ENCODE results near the gene CD300LB. TPM values are rescaled to one million over a fixed set of nuclear protein-coding genes. Genes with fewer than 3 reads are reported as not detected.
A peak's percentile ranks its signal among the peaks of the same experiment; 100 is the strongest.

CD300LB gene
- total RNA-seq, 2 donors from 2014 or later, result not detected

- Mint-ChIP-seq H3K36me3 (ENCODE audit: low read depth) (no peaks in the 10 kb centered on the region), H3K9me3 (peaks cover 31% of the 10 kb centered on the region), H3K4me1 (no peaks in the 10 kb centered on the region), H3K4me3 (no peak overlapping the region), H3K27ac (no peak overlapping the region), H3K27me3 (ENCODE audit: insufficient read depth) (peaks cover 8% of the 10 kb centered on the region)
- WGBS, 2 experiments (ENCODE audit: insufficient coverage in 1 of 2, insufficient read length in 1 of 2), result 93 to 98% methylated on average over 7 of the region's 7 CpGs
- Histone ChIP-seq H3K27me3 (ENCODE audit: control insufficient read depth, insufficient read depth, low read length, poor library complexity, severe bottlenecking) (no peaks in the 10 kb centered on the region), H3K9ac (ENCODE audit: extremely low read depth, low read length, poor library complexity, severe bottlenecking) (no peak overlapping the region), H3K4me1 (ENCODE audit: control insufficient read depth, insufficient read depth, low read length) (no peaks in the 10 kb centered on the region), H3K9me3 (ENCODE audit: control insufficient read depth, low read length) (peaks cover 13% of the 10 kb centered on the region), H3K36me3 (ENCODE audit: control insufficient read depth, insufficient read depth, low read length) (no peaks in the 10 kb centered on the region), H3K4me3 (ENCODE audit: low read length) (no peak overlapping the region), H3K27ac (ENCODE audit: low read depth, low read length) (no peak overlapping the region)
- peak; percentile 22 for DNase-seq
- TF ChIP-seq, protein P1, sequence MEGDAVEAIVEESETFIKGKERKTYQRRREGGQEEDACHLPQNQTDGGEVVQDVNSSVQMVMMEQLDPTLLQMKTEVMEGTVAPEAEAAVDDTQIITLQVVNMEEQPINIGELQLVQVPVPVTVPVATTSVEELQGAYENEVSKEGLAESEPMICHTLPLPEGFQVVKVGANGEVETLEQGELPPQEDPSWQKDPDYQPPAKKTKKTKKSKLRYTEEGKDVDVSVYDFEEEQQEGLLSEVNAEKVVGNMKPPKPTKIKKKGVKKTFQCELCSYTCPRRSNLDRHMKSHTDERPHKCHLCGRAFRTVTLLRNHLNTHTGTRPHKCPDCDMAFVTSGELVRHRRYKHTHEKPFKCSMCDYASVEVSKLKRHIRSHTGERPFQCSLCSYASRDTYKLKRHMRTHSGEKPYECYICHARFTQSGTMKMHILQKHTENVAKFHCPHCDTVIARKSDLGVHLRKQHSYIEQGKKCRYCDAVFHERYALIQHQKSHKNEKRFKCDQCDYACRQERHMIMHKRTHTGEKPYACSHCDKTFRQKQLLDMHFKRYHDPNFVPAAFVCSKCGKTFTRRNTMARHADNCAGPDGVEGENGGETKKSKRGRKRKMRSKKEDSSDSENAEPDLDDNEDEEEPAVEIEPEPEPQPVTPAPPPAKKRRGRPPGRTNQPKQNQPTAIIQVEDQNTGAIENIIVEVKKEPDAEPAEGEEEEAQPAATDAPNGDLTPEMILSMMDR (conservative IDR thresholded peaks at IDR 0.05), result no peak
Measured at GRCh38 chr17:74555427-74555940, 24.2 kb upstream of the CD300LB start.

GRCh38 chr17:74554909-74555308 lies 23.6 kb upstream of the CD300LB start:
- WGBS, 2 experiments (ENCODE audit: insufficient coverage in 1 of 2, insufficient read length in 1 of 2), result 86 to 100% methylated on average over 2 to 6 of the region's 6 CpGs
- peak; percentile 20 for DNase-seq
- TF ChIP-seq, protein P1 (conservative IDR thresholded peaks at IDR 0.05), result no peak
- Mint-ChIP-seq H3K27ac (no peak overlapping the region), H3K27me3 (ENCODE audit: insufficient read depth) (peaks cover 9% of the 10 kb centered on the region), H3K4me1 (no peaks in the 10 kb centered on the region), H3K9me3 (peaks cover 31% of the 10 kb centered on the region), H3K4me3 (no peak overlapping the region), H3K36me3 (ENCODE audit: low read depth) (no peaks in the 10 kb centered on the region)
- Histone ChIP-seq H3K36me3 (ENCODE audit: control insufficient read depth, insufficient read depth, low read length) (no peaks in the 10 kb centered on the region), H3K9ac (ENCODE audit: extremely low read depth, low read length, poor library complexity, severe bottlenecking) (no peak overlapping the region), H3K27me3 (ENCODE audit: control insufficient read depth, insufficient read depth, low read length, poor library complexity, severe bottlenecking) (no peaks in the 10 kb centered on the region), H3K27ac (ENCODE audit: low read depth, low read length) (no peak overlapping the region), H3K4me1 (ENCODE audit: control insufficient read depth, insufficient read depth, low read length) (no peaks in the 10 kb centered on the region), H3K9me3 (ENCODE audit: control insufficient read depth, low read length) (peaks cover 13% of the 10 kb centered on the region), H3K4me3 (ENCODE audit: low read length) (no peak overlapping the region)

DNA sequence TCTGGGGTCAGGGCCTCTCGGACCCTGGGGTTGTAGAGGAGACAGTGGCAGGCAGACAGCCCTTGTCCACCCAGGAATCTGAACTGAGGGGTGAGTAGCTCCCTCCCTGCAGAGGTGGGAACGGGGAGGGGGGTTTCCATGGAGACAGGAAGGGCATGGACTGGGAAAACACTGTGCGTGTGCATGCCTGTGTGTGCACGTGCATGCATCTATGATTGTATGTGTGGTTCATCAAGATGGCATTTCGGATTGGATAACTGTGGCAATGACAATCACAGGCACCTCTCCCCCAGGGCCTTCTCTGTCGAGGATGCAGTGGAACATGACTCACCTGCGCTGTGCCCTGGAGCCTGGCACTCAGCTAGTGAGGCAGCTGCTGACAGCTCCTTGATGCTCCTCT lies 20.8 kb upstream of the CD300LB start:
- no peaks in the 10 kb centered on the region for H3K36me3 ChIP-seq (ENCODE audit: control insufficient read depth, insufficient read depth, low read length)
- no peak overlapping the region for H3K4me3 Mint-ChIP-seq
- no peak for DNase-seq
- H3K4me1 ChIP-seq (ENCODE audit: control insufficient read depth, insufficient read depth, low read length), result no peaks in the 10 kb centered on the region
- 63 to 72% methylated on average over 5 to 7 of the region's 7 CpGs for WGBS, 2 experiments (ENCODE audit: insufficient coverage in 1 of 2, insufficient read length in 1 of 2)
- no peak overlapping the region for H3K4me3 ChIP-seq (ENCODE audit: low read length)
- no peaks in the 10 kb centered on the region for H3K36me3 Mint-ChIP-seq (ENCODE audit: low read depth)
- TF ChIP-seq, protein P1 (conservative IDR thresholded peaks at IDR 0.05), result no peak
- H3K9me3 Mint-ChIP-seq, result peaks cover 9% of the 10 kb centered on the region
- H3K27me3 ChIP-seq (ENCODE audit: control insufficient read depth, insufficient read depth, low read length, poor library complexity, severe bottlenecking), result no peaks in the 10 kb centered on the region
- no peaks in the 10 kb centered on the region for H3K9me3 ChIP-seq (ENCODE audit: control insufficient read depth, low read length)
- peak overlapping the region; percentile 3 for H3K27ac ChIP-seq (ENCODE audit: low read depth, low read length)
- H3K4me1 Mint-ChIP-seq, result no peaks in the 10 kb centered on the region
- no peak overlapping the region for H3K9ac ChIP-seq (ENCODE audit: extremely low read depth, low read length, poor library complexity, severe bottlenecking)
- no peak overlapping the region for H3K27ac Mint-ChIP-seq
- H3K27me3 Mint-ChIP-seq (ENCODE audit: insufficient read depth), result peaks cover 9% of the 10 kb centered on the region

Measured in endodermal cell (in vitro differentiated cells).